GM12872 (cell line): ENCODE measurements around the gene RRAGC.

Source experiments
- TF ChIP-seq, protein P1 (sequence below): IDR thresholded peaks from 3 replicates; pipeline ENCODE4 v1.5.1; 2011; ENCODE audit warnings: low read depth, mild to moderate bottlenecking, low read length, moderate library complexity; ENCODE audit not compliant: insufficient read depth

The RRAGC gene

GRCh38 chr1:38793299-38793698 is 66.3 kb downstream of the RRAGC start:
- TF ChIP-seq, protein P1, sequence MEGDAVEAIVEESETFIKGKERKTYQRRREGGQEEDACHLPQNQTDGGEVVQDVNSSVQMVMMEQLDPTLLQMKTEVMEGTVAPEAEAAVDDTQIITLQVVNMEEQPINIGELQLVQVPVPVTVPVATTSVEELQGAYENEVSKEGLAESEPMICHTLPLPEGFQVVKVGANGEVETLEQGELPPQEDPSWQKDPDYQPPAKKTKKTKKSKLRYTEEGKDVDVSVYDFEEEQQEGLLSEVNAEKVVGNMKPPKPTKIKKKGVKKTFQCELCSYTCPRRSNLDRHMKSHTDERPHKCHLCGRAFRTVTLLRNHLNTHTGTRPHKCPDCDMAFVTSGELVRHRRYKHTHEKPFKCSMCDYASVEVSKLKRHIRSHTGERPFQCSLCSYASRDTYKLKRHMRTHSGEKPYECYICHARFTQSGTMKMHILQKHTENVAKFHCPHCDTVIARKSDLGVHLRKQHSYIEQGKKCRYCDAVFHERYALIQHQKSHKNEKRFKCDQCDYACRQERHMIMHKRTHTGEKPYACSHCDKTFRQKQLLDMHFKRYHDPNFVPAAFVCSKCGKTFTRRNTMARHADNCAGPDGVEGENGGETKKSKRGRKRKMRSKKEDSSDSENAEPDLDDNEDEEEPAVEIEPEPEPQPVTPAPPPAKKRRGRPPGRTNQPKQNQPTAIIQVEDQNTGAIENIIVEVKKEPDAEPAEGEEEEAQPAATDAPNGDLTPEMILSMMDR: no peak

DNA sequence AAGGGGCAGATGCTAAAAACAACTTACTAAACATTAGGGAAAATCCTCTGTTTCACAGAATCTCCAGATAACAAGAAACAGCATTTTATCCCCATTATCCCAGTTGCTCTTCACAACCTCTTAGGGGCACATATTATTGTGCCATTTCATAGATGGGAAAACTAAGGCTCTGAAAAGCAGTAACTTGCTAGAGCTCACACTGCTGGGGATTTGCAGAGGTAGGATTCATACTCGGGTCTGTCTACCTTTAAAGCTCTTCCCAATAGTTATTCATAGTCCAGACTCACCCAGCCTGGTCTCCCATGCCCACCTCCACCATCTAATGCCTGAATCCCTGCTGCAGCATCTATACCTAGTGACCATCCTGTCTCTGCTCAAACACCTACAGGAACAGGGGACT is 67.7 kb downstream of the RRAGC start:
- TF ChIP-seq, protein P1: no peak

DNA sequence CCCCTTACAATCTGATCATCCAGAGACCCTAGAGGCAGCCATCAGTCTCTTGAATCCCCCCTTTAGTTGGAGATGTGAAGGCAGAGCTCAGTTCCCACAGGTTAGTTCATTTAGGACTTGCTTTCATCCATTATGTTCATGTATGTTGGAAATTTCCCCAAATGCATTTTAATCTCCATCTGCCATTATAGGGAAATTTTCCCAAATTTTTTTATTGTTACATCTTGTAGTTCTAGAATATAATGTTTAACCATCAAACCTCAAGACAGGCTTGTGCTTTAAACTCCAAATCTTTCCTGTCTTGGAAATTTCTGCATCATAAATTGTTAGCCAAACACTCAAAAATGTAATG is 68.4 kb downstream of the RRAGC start:
- TF ChIP-seq, protein P1: no peak

DNA sequence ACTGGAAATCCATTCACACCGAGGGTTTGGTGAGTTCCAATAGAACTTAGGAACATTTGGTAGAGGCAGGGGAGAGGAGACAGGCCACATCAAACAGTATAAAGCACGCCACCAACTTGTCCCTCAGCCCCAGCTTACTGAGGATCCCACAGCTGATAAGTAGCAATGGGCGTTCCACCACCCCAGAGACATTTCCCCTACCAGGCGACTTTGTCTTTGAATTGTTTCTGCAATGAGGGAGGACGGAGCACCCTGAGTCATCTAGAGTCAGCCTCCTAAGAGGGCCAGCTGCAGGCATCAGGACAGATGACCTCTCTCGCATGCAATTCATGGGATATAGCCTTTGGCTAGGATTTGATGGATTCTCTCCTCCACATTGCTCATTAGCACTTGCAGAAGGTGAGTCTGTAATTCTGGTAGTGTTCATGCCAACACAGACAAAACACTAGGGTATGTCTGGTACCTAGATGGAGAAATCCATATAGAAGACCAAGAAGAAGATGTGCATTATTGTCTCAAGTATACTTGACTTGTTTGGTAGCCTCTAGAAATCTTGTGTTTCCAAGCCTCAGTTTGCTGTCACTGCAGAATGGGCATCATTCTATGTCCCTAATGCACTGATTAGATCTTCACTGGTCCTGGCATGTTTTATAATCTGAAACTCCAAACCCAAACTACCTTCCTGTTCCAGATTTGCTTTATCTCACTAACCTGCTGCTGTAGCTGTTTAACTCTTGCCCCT is 69.0 kb downstream of the RRAGC start:
- TF ChIP-seq, protein P1: no peak

DNA sequence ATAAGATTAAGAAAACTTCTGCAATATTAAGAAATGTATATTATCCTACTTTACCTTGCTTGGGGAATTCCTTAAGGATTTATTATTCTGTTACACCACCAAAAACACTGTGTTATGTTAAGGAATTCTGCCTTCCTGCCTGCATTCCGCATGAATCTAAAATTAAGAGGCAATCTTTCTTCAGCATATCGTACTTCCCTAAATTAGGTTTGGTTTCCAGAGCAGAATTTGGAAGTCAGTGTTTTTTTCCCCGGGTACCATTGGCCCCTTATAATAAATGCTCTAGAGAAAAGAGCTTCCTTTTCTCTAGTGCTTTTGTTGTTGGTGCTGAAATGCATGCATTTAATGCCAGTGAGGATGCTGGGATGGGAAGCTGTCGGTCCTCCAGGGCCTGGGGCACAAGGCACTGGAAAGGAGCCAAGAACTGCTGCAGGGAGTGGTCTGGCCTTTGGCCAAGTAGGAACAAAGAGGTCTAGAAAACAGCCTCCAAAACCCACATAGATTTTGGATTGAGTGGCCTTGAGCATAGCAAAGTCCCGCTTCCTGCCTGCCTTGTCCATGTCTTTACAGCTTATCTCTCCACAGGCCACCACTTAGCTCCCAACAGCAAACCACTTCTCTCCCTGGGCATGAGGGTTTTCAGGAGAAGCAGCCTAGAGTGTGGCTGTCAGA is 69.9 kb downstream of the RRAGC start:
- TF ChIP-seq, protein P1: no peak

DNA sequence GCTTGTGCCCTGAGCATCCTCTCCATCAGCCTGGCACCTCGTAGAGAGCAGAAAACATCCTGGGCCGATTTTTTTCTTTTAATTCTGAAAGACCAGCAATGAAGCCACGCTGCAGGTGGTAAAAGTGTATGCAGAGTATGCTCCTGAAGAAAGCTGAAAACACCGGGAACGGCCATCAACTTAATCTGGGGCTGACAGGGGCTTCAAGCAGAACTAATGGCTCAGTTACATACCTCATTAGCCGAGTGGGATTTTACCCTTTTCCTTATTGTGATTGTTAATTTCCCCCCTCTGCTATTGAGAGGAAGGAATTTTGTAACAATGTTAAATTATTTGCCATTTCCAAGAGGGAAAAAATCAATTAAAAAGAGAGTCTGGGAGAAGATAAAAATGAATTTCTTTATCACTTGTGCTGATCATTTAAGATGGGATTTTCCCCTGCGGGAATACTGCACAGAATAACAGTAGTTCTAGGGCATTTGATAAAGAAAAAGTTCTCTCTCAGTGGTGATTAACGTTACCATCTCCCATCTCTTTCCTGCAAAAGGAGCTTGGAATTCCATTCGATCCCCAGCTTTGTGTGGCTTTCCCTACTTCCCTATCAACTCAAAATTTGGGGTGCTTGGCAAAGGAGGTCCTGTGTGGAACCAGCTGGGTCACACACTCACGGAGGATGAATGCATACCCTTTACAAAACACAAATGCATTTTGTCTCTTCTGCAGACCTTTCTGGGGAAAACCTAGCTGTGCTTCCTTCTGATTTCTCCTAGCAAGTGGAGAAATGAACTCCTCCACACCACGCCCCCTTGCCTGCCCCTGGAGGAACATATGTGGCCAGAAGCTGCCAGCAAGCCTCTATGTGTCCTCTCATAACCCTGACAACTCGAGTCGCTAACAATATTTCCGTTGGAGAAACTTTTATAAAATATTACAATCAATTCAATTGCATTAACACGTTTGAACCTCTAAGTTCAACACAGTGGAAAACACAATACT is 70.9 kb downstream of the RRAGC start:
- TF ChIP-seq, protein P1: no peak
